ENCODE measurements around the gene ZMIZ1. TPM values are rescaled to one million over a fixed set of nuclear protein-coding genes. Genes with fewer than 3 reads are reported as not detected.

The ZMIZ1 gene
- total RNA-seq, 2 donors from 2014 or later, result 51.4 to 58.0 TPM

DNA sequence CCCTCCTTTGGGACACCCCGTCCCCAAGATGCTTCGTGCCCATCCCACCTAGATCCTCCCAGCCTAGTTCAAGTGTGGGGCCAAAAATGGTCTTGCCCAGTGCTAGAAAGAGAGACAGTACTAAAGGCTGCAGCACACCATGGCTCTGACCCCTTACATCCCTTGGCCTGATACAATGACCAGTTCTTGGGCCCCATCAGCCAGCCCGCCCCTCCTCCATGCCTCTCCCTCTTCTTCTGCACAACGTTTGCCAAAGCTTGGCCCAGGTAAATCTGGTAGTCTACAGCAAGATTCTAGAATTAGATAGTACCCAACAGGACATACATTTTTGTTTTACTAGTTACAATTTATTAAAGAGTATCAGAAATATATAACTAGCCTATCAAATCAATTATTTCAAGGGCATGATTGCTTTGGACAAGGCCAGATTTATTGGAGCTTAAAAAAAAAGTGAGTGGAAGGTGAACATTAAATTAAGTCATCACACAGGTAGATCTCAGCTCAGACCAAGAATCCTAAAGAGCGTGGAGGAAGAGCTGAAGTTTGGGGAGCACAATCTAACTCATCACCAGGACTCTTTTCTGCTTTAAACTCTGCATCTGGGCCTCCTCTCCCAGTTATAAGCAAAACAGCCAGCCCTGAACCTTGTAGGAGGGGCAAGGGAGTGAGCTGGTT lies 69.8 kb downstream of the ZMIZ1 start:
- DNase-seq (no peak), ATAC-seq (no peak)
- intact Hi-C loops (cut with DNase I), result no loop called here

DNA sequence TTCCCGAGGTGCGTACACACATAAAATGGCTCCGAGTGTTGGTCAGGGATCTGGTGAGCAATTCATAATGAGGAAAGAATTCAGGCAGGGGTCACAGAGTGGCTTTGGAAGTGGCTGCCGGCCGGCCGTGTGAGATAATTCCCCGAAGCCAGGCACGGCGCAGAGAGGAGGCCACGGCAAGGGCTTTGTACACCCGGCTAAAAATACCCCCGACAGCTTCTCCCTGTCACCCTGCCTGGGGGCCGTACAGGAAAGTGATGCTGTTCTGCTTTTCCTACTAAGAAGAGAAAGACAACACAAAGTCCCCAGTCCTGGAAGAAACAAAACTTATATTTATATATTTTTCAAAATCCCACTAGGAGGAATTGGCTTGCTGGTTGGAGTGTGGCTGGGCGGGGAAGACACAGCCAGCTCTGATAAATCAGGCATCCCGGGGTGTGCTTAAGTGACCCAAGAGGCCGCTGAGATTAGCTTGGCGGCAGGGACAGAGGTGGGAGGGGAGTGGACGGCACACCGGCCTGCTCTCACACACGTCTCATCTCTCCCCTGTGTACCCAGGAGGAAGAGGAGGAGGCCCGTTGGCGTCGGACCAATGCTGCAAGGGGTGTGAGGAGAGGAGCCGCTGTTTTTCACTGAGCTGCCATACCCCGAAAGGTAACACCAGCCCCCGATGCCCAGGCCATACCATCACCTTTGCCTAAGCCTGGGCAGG lies 70.5 kb downstream of the ZMIZ1 start:
- DNase-seq, result peak; percentile 78
- ATAC-seq, result peak; percentile 72 to 81
- intact Hi-C loops (cut with DNase I), result no loop called here

- DNase-seq (no peak), ATAC-seq (no peak)
- intact Hi-C loops (cut with DNase I), result loop anchor here (2.0 to 10.0 kb wide), 2 partner anchors 65 to 71 kb away; partner anchors contain the start of gene ZMIZ1 (in 1 of the 2)
Measured at GRCh38 chr10:79140085-79140793, 71.5 kb downstream of the ZMIZ1 start.

DNA sequence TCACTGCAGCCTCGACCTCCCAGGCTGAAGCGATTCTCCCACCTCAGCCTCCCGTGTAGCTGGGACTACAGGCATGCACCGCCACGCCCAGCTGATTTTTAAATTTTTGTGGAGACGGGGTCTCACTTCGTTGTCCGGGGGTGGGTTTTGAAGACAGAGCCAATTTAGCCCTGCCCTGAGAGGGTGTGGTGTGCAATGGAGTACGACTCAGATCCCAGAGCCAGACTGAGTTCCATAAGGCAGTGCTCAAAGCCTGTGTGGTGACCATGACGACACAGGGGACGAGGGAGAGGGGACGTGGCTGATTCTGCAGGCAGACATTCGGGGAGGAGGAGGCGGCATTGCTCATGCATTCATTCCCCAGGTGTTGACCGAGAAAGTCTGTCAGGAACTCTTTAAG lies 72.1 kb downstream of the ZMIZ1 start:
- no peak for ATAC-seq

DNA sequence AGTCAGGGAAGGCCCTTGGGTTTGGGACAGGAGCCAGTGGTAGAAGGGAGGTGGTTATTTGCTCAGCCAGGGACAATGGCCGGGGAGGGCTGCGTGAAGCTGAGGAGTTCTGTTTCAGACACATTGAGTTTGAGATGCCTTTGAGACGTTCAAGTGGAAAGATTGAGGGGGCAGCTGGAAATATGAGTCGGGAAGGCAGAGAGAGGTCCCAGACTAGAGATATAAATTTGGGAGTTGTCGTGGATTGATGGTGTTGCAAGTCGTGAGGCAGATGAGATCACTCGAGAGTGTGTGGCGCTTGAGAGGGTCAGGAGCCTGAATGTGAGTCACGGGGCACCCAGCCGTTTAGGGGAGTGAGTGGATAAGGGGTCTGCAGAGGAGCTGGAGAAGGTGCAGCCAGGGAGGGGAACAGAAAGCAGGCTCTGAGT lies 73.3 kb downstream of the ZMIZ1 start:
- ATAC-seq (peak in 1 of 2 donors; percentile 6), DNase-seq (peak; percentile 71)
- intact Hi-C loops (cut with DNase I), result loop anchor here in 1 of 2 donors (10.0 kb wide), 1 partner anchor 67 kb away; no protein-coding TSS in a partner anchor

More for the DNA sequence above, 72.1 kb downstream of the ZMIZ1 start:
- no peak for DNase-seq
- intact Hi-C loops (cut with DNase I), result loop anchor here (2.0 to 10.0 kb wide), 2 partner anchors 66 to 72 kb away; partner anchors contain the start of gene ZMIZ1 (in 1 of the 2)

DNA sequence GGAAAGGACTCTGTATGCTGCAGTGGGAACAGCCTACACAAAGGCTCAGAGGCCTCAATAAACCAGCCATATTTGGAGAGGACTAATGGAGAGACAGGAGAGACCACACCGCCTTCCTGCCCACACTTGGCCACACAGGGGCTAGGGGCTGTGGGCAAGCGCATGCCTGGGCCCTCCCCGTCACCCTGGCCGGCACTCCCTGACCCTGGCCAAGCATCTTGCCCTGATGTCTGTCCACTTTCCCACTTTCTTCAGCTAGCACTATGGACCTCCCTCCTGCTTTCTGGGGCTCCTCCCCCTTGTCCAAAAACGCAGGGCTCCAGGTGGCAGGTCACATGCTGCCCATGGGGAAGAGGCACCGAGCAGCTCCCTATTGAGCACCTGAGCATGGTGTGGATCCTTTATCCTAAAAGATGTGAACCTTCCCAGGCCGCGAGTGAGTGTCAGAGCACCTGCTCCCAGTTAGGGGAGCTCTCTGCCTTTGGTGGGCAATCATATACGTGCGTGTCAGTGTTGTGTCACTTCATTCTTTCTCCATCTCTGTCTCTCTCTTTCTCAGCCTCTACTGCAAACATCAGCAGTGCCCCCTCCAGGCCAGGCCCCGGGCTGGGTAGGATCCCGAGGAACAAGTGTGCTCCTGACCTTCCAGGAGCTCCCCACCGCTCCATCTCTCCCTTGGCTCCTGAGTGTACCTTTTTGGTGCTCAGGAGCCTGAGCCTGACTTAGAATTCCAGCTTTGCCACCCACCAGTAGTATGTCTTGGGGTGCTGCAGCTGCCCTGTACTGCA lies 74.0 kb downstream of the ZMIZ1 start:
- ATAC-seq, result no peak
- DNase-seq, result no peak
- intact Hi-C loops (cut with DNase I), result loop anchor here in 1 of 2 donors (10.0 kb wide), 1 partner anchor 68 kb away; no protein-coding TSS in a partner anchor

GRCh38 chr10:79143879-79144278 lies 75.1 kb downstream of the ZMIZ1 start:
- intact Hi-C loops (cut with DNase I), result loop anchor here in 1 of 2 donors (10.0 kb wide), 1 partner anchor 69 kb away; no protein-coding TSS in a partner anchor
- DNase-seq (no peak), ATAC-seq (no peak)

GRCh38 chr10:79144351-79145173 lies 75.8 kb downstream of the ZMIZ1 start:
- intact Hi-C loops (cut with DNase I), result loop anchor here in 1 of 2 donors (10.0 kb wide), 1 partner anchor 70 kb away; no protein-coding TSS in a partner anchor
- no peak for DNase-seq
- no peak for ATAC-seq

DNA sequence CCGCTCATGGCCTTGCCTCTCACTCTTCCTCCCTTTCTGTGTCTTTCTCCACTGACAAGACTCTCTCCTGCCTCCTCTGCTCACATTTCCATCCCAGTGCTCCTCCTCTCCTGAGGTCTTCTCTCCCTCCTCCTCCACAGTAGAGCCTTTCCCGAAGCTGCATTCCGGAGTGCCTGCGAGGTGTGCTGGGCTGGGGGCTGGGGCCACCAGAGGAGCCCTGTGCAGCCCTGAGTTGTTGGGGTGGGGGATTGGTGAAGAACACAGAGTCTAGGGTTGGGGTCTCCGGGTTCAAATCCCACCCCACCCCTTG lies 76.4 kb downstream of the ZMIZ1 start:
- no peak for ATAC-seq
- intact Hi-C loops (cut with DNase I), result loop anchor here in 1 of 2 donors (10.0 kb wide), 1 partner anchor 70 kb away; no protein-coding TSS in a partner anchor

DNA sequence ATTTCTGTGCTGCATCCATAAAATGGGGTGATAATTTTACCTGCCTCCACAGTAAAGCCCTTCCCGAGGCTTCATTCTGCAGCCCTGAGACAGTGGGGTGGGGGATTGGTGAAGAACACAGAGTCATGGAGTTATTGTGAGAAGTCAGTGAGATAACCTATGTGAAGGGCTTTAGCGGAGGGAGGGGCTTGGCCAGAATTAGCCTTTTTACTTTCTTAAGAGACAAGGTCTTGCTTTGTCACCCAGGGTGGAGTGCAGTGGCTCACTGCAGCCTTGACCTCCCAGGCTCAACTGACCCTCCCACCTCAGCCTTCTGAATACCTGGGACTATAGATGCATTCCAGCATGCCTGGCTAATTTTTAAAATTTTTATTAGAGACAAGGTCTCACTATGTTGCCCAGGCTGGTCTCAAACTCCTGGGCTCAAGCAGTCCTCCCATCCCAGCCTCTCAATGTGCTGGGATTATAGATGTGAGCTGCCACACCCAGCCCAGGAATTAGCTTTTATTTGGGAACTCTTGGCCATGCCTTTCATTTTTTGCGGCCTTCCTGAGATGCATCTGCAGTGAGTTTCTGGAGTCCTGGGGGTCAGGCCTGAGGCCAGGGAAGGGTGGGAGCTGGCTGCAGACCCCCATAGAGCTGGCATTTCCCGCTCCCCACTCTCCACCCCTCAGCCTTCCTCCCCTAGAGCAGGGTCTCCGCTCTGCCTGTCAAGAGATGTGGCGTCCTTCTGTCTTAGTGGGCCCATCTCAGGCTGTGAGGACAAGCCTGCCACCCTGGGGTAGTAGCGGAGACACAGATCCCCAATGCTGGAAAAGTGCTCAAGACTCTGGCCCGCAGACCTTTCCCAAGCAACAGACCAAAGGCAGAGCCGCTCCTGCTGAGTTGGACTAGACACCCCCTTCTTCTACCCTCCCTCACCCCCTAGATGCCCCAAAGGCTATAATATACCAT lies 77.0 kb downstream of the ZMIZ1 start:
- DNase-seq, result no peak
- ATAC-seq, result no peak
- intact Hi-C loops (cut with DNase I), result loop anchor here in 1 of 2 donors (10.0 kb wide), 1 partner anchor 71 kb away; no protein-coding TSS in a partner anchor

More for the DNA sequence above, 76.4 kb downstream of the ZMIZ1 start:
- DNase-seq, result no peak

- peak; percentile 13 to 30 for ATAC-seq
Measured at GRCh38 chr10:79146611-79147130, 77.9 kb downstream of the ZMIZ1 start.

DNA sequence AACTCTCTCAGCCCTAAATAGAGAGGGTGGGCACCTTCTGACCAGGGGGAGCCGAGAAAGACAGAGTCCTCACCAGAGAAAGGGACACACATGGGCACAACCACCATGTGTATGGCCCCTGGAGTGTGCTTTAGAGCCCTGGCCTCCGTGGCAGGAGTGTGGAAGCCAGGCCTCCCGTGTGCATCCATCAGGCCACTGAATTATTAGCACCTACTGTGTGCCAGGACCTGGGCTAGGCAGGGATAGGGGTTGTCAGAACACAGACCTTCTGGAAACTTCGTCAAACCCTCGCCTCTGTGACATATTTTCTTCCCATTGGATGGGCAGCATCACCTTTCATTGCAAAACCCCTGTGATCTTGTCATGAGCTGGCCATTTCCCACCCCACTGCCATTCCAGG lies 78.5 kb downstream of the ZMIZ1 start:
- intact Hi-C loops (cut with DNase I), result loop anchor here in 1 of 2 donors (10.0 kb wide), 1 partner anchor 73 kb away; no protein-coding TSS in a partner anchor
- DNase-seq, result no peak

More at GRCh38 chr10:79146611-79147130, 77.9 kb downstream of the ZMIZ1 start:
- intact Hi-C loops (cut with DNase I), result loop anchor here in 1 of 2 donors (10.0 kb wide), 1 partner anchor 72 kb away; no protein-coding TSS in a partner anchor
- DNase-seq, result peak; percentile 81

GRCh38 chr10:79147796-79148451 lies 79.2 kb downstream of the ZMIZ1 start:
- ATAC-seq (no peak), DNase-seq (no peak)
- intact Hi-C loops (cut with DNase I), result loop anchor here in 1 of 2 donors (10.0 kb wide), 1 partner anchor 73 kb away; no protein-coding TSS in a partner anchor

More for the DNA sequence above, 78.5 kb downstream of the ZMIZ1 start:
- ATAC-seq, result no peak

DNA sequence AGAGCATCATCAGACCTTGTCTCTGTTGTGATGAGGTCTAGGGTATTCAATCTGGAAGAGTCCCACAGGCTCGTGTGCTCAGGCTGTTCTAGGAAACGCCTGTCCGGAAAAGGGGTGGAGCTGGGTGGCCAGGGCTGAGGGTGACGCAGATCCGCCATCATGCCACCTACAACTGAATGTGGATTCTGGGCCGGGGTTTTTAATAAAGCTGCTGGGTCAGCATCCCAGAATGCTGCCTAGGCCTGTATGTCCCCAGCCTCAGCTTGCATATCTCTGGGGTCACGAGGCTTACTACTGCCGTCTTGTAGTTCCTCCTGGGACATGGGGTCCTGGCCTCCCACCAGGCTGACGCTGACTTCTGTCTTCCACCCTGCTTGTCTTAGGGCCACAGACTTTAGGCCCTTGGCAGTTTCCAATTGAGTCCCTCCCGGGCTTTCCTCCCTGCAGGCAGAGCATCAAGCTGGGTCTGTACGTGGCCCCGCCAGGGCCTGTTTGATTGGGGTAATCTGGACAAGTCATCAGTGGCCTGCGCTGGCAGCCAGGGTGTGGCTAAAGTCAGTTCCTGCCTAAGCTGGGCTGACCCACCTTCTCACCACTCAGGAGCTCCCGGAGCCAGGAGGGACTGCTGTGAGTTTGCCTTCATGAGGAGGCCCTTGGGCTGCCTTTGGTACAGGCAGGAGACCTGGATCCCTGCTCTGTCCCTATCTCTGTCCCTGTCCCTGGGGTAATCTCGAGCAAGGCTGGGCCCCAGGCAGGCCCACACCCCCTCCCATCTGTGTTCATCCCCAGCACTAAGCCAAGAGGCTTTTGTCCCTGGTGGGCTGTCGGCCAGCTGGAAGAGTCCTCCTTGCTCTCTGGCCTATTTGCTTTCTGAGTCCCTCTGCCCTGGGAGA lies 79.9 kb downstream of the ZMIZ1 start:
- ATAC-seq, result peak; percentile 24 to 59
- intact Hi-C loops (cut with DNase I), result loop anchor here in 1 of 2 donors (10.0 kb wide), 1 partner anchor 74 kb away; no protein-coding TSS in a partner anchor
- DNase-seq, result peak; percentile 84

DNA sequence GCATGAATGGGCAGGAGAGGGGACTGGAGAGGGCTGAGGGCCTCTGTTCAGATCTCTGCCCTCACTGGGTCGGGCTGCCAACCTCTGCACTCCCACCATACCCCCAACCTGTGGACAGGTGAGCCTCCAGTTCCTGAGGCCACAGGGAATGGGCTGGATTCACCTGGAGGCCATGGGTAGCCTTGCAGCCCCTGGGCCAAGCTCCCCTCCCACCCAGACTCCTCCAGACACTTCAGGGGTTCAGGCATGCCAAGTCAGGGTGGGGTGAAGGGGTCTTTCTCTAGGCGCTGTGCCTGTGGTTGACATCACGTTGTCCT lies 80.5 kb downstream of the ZMIZ1 start:
- ATAC-seq (no peak), DNase-seq (no peak)
- intact Hi-C loops (cut with DNase I), result loop anchor here in 1 of 2 donors (10.0 kb wide), 1 partner anchor 75 kb away; no protein-coding TSS in a partner anchor

All from left cardiac atrium (tissue), 4 donors.